NCI-H2029 treated with DMSO at 0.1 percent for 48 hours (cell line): ENCODE results near the gene MUC4.
"Not testable (repeated sequence)": the region's sequence is repeated elsewhere in the genome, so short reads cannot be mapped to it uniquely, and the experiment has no call there.

Experiments used
- DNase-seq: peaks from one replicate; lab custom pipeline; 2025; lab: John Stamatoyannopoulos, UW

The MUC4 gene

GRCh38 chr3:195809796-195810454 is 1.8 kb downstream of the MUC4 start:
- no peak for DNase-seq

- peak; percentile 27 for DNase-seq
Observed at GRCh38 chr3:195809291-195809785, 2.4 kb downstream of the MUC4 start.

GRCh38 chr3:195808741-195809290 is 2.9 kb downstream of the MUC4 start:
- DNase-seq: no peak

- peak; percentile 26 for DNase-seq
Observed at GRCh38 chr3:195807681-195808121, 4.0 kb downstream of the MUC4 start.

- no peak for DNase-seq
Observed at GRCh38 chr3:195806916-195807231, 4.9 kb downstream of the MUC4 start.

GRCh38 chr3:195806211-195806915 is 5.4 kb downstream of the MUC4 start:
- DNase-seq: peak; percentile 31

GRCh38 chr3:195805588-195805987 is 6.1 kb downstream of the MUC4 start:
- not testable (repeated sequence) for DNase-seq

- DNase-seq: no peak
Observed at GRCh38 chr3:195805181-195805580, 6.5 kb downstream of the MUC4 start.

- no peak for DNase-seq
Observed at GRCh38 chr3:195803289-195803908, 8.3 kb downstream of the MUC4 start.

- no peak for DNase-seq
Observed at GRCh38 chr3:195802795-195803194, 8.9 kb downstream of the MUC4 start.

- DNase-seq: no peak
Observed at GRCh38 chr3:195802261-195802701, 9.4 kb downstream of the MUC4 start.

- DNase-seq: no peak
Observed at GRCh38 chr3:195801251-195802183, 10.2 kb downstream of the MUC4 start.

GRCh38 chr3:195800240-195800639 is 11.5 kb downstream of the MUC4 start:
- DNase-seq: no peak

GRCh38 chr3:195796795-195797194 is 14.9 kb downstream of the MUC4 start:
- no peak for DNase-seq

- DNase-seq: no peak
Observed at GRCh38 chr3:195794708-195795107, 17.0 kb downstream of the MUC4 start.

GRCh38 chr3:195792621-195793020 is 19.1 kb downstream of the MUC4 start:
- DNase-seq: not testable (repeated sequence)

GRCh38 chr3:195790901-195791300 is 20.8 kb downstream of the MUC4 start:
- DNase-seq: no peak

- DNase-seq: no peak
Observed at GRCh38 chr3:195788711-195789581, 22.8 kb downstream of the MUC4 start.

- DNase-seq: not testable (repeated sequence)
Observed at GRCh38 chr3:195785781-195786405, 25.8 kb downstream of the MUC4 start.

GRCh38 chr3:195784031-195784430 is 27.7 kb downstream of the MUC4 start:
- not testable (repeated sequence) for DNase-seq
